Cardiac muscle cell (in vitro differentiated cells and primary cell): Measurements from ENCODE around the gene NAP1L5. TPM values are rescaled to one million over a fixed set of nuclear protein-coding genes. Genes with fewer than 3 reads are reported as not detected.

Source experiments
- DNase-seq, 2 donors: peaks; one replicate each; pipeline versions ENCODE4 v3.0.0 to v3.0.0-alpha.2; 2010 to 2017; ENCODE audit warnings: low read depth in 1 of 2, low spot score in 1 of 2
- H3K27ac ChIP-seq: fragments of 200-600 bp; sonication (generic); 2 replicates; pipeline ENCODE4 v1.5.1; 2016
- H3K27me3 ChIP-seq: fragments of 200-600 bp; sonication (generic); 2 replicates; pipeline ENCODE4 v1.6.0; 2016; ENCODE audit warnings: control low read depth
- H3K36me3 ChIP-seq: fragments of 200-600 bp; sonication (generic); 2 replicates; pipeline ENCODE4 v1.5.1; 2016; ENCODE audit warnings: control low read depth
- H3K4me1 ChIP-seq: fragments of 200-600 bp; sonication (generic); 2 replicates; pipeline ENCODE4 v1.8.1; 2017; ENCODE audit warnings: low read depth, mild to moderate bottlenecking, mixed run types
- H3K4me3 ChIP-seq: fragments of 200-600 bp; sonication (generic); 2 replicates; pipeline ENCODE4 v1.5.1; 2016; ENCODE audit warnings: mild to moderate bottlenecking
- H3K9me3 ChIP-seq: fragments of 200-600 bp; sonication (generic); 2 replicates; pipeline ENCODE4 v1.5.1; 2017; ENCODE audit warnings: low read depth, mild to moderate bottlenecking, control low read depth
- polyA plus RNA-seq: library from polyadenylated mRNA; unstranded; fragments of >200 nt; fragmentation: Nextera tagmentation; extraction: Ambion mirVana; gene quantifications from 2 replicates; pipeline ENCODE4 v1.2.1, GENCODE V29; 2016
- total RNA-seq: library from RNA; depleted of rRNA; stranded (reverse); fragments of >200 nt; gene quantifications from 2 replicates; pipeline ENCODE4 v1.2.3, GENCODE V29; 2016
- TF ChIP-seq, protein P1 (sequence below): IDR thresholded peaks from 2 replicates; pipeline ENCODE4 v1.5.1; 2012; ENCODE audit warnings: low read depth, mild to moderate bottlenecking, low read length

The NAP1L5 gene
- total and polyA plus RNA-seq, 2 experiments from 2014 or later = 2.6 to 3.0 TPM

DNA sequence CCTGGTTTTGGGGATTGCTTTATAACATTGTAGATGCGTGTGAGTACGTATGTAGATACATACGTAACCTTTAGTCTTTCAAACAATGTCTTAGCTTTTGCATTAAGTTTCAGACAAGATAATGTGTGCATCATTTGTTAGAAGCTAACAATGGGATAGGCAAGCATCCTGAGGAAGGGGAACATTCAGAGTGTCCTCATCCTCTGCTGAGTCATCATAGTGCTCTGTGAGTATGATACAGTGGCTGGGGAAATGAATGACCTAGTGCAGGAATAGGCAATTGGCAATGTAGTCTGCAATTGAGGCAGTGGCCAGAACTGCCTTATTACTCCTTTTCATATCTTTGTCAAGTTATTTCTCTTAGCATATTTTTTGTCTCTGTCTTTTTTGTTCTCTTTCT is 7.3 kb downstream of the NAP1L5 start:
- peaks cover 24% of the 10 kb centered on the region for H3K36me3 ChIP-seq
- no peaks in the 10 kb centered on the region for H3K27me3 ChIP-seq
- TF ChIP-seq, protein P1, sequence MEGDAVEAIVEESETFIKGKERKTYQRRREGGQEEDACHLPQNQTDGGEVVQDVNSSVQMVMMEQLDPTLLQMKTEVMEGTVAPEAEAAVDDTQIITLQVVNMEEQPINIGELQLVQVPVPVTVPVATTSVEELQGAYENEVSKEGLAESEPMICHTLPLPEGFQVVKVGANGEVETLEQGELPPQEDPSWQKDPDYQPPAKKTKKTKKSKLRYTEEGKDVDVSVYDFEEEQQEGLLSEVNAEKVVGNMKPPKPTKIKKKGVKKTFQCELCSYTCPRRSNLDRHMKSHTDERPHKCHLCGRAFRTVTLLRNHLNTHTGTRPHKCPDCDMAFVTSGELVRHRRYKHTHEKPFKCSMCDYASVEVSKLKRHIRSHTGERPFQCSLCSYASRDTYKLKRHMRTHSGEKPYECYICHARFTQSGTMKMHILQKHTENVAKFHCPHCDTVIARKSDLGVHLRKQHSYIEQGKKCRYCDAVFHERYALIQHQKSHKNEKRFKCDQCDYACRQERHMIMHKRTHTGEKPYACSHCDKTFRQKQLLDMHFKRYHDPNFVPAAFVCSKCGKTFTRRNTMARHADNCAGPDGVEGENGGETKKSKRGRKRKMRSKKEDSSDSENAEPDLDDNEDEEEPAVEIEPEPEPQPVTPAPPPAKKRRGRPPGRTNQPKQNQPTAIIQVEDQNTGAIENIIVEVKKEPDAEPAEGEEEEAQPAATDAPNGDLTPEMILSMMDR = no peak
- no peaks in the 10 kb centered on the region for H3K9me3 ChIP-seq
- DNase-seq = peak in 1 of 2 donors; percentile 67
- no peak overlapping the region for H3K27ac ChIP-seq
- no peak overlapping the region for H3K4me3 ChIP-seq
- H3K4me1 ChIP-seq = no peaks in the 10 kb centered on the region

DNA sequence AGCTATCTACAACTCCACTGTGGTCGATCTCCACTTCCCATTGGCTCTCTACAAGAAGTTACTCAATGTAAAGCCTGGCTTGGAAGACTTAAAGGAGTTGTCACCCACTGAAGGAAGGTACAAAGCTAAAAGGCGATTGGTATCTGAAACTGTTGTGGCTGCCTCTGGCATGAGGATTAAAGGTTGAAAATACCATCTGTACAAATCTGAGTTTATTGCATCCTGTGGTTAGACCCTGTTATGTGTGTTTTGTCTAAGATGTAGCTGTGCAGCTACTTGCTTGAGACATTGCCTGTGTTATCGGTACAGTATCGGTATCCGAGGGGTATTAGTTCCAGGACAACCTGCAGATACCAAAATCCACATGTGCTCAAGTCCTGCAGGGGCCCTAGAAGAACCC is 16.4 kb downstream of the NAP1L5 start:
- H3K4me3 ChIP-seq = no peak overlapping the region
- peaks cover 31% of the 10 kb centered on the region for H3K36me3 ChIP-seq
- TF ChIP-seq, protein P1 = no peak
- no peak for DNase-seq
- no peak overlapping the region for H3K27ac ChIP-seq
- no peaks in the 10 kb centered on the region for H3K27me3 ChIP-seq
- no peaks in the 10 kb centered on the region for H3K9me3 ChIP-seq
- no peaks in the 10 kb centered on the region for H3K4me1 ChIP-seq

DNA sequence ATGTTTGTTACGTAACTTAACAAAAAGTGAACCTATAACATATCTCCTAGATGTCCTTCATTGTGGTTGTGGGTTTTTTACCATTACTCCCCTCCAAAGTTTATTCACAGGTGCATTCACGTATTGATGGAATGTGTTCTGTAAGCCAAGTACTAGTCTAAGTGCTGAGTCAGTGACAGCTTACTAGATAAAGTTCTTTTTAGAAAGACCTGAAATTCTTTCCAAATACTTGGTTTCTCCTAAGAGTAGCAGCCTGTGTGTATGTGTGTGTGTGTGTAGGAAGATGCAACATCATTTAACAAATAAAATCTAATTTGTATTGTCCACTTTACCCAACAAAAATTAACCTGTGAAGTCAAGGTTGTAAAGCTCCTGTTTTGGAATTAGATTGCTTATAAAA is 22.1 kb downstream of the NAP1L5 start:
- Histone ChIP-seq H3K27me3 (no peaks in the 10 kb centered on the region), H3K27ac (no peak overlapping the region), H3K4me3 (no peak overlapping the region), H3K36me3 (peaks cover 17% of the 10 kb centered on the region), H3K9me3 (no peaks in the 10 kb centered on the region), H3K4me1 (no peaks in the 10 kb centered on the region)
- TF ChIP-seq, protein P1 = no peak
- no peak for DNase-seq

DNA sequence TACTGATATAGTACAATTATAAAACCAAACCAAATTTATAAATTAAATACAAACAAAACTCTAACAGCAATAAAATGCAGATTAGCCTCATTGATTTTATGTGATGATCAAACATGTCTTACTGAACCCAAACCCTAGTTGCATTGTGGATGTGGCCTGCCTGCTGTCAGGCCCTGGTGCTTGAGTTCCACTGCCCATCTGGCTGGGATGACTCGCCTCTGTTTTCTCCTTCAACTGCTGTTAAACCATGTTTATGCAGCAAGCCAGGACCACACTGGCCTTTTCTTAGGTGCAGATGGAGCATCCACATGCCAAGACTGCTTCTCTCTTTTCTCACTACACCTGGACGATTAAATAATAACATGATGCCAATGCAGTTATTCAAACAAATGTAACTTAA is 22.6 kb downstream of the NAP1L5 start:
- no peaks in the 10 kb centered on the region for H3K27me3 ChIP-seq
- TF ChIP-seq, protein P1 = no peak

DNA sequence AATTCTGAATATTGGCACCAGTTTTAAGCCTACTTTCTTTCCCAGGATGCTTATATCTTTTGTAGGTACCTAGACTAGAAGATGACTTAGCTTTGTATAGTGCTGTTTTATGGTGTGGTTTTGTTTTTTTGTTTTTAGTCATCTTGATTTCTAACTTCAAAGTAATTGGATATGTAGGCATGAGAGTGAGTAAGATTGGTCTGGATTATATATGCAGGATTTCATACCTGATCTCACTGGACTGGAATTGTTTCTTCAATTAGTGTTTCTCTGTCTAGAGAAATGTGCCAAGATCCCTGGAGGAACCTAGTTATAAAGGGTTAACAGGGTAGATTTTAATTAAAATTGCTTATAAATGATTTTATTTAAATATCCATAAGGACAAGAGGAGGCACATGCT is 23.1 kb downstream of the NAP1L5 start:
- Histone ChIP-seq H3K9me3 (no peaks in the 10 kb centered on the region), H3K27me3 (no peaks in the 10 kb centered on the region), H3K36me3 (peaks cover 9% of the 10 kb centered on the region), H3K4me3 (no peak overlapping the region), H3K27ac (no peak overlapping the region), H3K4me1 (no peaks in the 10 kb centered on the region)
- DNase-seq = no peak
- TF ChIP-seq, protein P1 = no peak

More for the DNA sequence above, 22.6 kb downstream of the NAP1L5 start:
- Histone ChIP-seq H3K4me1 (no peaks in the 10 kb centered on the region), H3K4me3 (no peak overlapping the region), H3K27ac (no peak overlapping the region), H3K9me3 (no peaks in the 10 kb centered on the region), H3K36me3 (peaks cover 11% of the 10 kb centered on the region)
- DNase-seq = no peak

DNA sequence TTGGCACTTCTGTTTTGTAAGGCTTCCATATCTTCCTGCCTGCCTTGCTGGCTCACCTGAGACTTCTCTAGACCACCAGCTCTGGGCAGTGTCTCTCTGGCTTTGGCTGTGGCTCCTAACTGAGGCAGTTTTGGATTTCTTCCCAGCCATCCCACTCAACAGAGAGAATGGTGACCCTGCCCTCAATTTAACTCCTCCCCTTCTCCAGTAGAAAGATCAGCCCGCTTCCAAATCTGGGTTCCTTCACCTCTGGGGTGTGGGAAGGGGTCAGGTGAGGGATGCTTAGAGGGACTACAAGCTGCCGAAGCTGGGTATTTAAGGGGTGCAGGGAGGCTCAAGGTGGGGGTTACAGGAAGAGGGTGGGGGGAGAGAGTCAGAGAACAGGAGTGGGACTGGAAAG is 23.7 kb downstream of the NAP1L5 start:
- H3K27me3 ChIP-seq = no peaks in the 10 kb centered on the region
- H3K27ac ChIP-seq = no peak overlapping the region
- DNase-seq = no peak
- no peak overlapping the region for H3K4me3 ChIP-seq
- no peaks in the 10 kb centered on the region for H3K4me1 ChIP-seq
- no peaks in the 10 kb centered on the region for H3K9me3 ChIP-seq
- TF ChIP-seq, protein P1 = no peak
- peaks cover 13% of the 10 kb centered on the region for H3K36me3 ChIP-seq
